ENCODE data around the gene GTF3C2. TPM values are rescaled to one million over a fixed set of nuclear protein-coding genes. Genes with fewer than 3 reads are reported as not detected.
A peak's percentile ranks its signal among the peaks of the same experiment; 100 is the strongest.

GTF3C2 gene
- total and polyA plus RNA-seq, 9 of the 15 experiments (the other 6 are each of a cell fraction or from before 2014, with no cell fraction given): 35.5 to 96.8 (median 53.0) TPM

- TF ChIP-seq POLR2A (conservative IDR thresholded peaks at IDR 0.05): peak; percentile 47; the same call in 1 of the 2 replicates
- TF ChIP-seq MYNN (IDR thresholded peaks at IDR 0.05): peak; percentile 19; the same call in 1 of the 2 replicates
- TF ChIP-seq MYNN (CRISPR knock-in tag; IDR thresholded peaks at IDR 0.05): no peak
- TF ChIP-seq HNRNPL (IDR thresholded peaks at IDR 0.05; ENCODE audit: low read depth, low read length): peak; percentile 55; the same call in 1 of the 2 replicates
- TF ChIP-seq ZBTB34 (CRISPR knock-in tag; IDR thresholded peaks at IDR 0.05): no peak
These were observed 21.7 kb upstream of the GTF3C2 start (continued) for GRCh38 chr2:27378096-27378808.

GRCh38 chr2:27377618-27378095, 21.1 kb upstream of the GTF3C2 start:
- POLR2A ChIA-PET: interaction anchor here (0.6 to 0.8 kb wide), 2 partner anchors 8 to 21 kb away, joined by 3 read pairs; partner anchors contain the start of gene GTF3C2
- Histone ChIP-seq H3K36me3 (ENCODE audit: control insufficient read depth, insufficient read depth, low read length) (peaks cover 83% of the 10 kb centered on the region), H3K27me3 (ENCODE audit: control insufficient read depth in 2 of 2, insufficient read depth in 2 of 2, low read length in 2 of 2) (no peaks in the 10 kb centered on the region), H3K9me1 (ENCODE audit: control insufficient read depth, insufficient read depth, low read length) (no peaks in the 10 kb centered on the region), H3K9ac (ENCODE audit: insufficient read depth in 1 of 2, low read depth in 2 of 2, low read length in 2 of 2) (0 out of 4 replicates have a peak overlapping the region, but pooled peaks of 1 of the 2 experiments have one; percentile 48), H2AFZ (ENCODE audit: low read depth, low read length) (no peak overlapping the region), H3K4me2 (ENCODE audit: insufficient read depth, low read length) (no peak overlapping the region), H3K4me3 (no peak overlapping the region), H3K9me3 (replicated peaks; ENCODE audit: control insufficient read depth, insufficient read depth, low read depth, low read length) (no peaks in the 10 kb centered on the region), H3K79me2 (ENCODE audit: control insufficient read depth, insufficient read depth, low read length) (peaks cover 25% of the 10 kb centered on the region), H3K27ac (ENCODE audit: extremely low read depth, low read depth, low read length) (no peak overlapping the region), H3K4me1 (replicated peaks in 1 of 2; ENCODE audit: control insufficient read depth in 2 of 2, insufficient read depth in 2 of 2, low read length in 2 of 2) (peaks cover 7 to 42% of the 10 kb centered on the region in 2 experiments), H4K20me1 (replicated peaks; ENCODE audit: control insufficient read depth, insufficient read depth, low read length) (no peaks in the 10 kb centered on the region)
- DNase-seq (ENCODE audit: extremely low read depth in 1 of 4, low spot score in 3 of 4) (no peak), FAIRE-seq (no peak), ATAC-seq (no peak)
- CTCF ChIA-PET (ENCODE audit: low intra/inter-chr PET ratio): no interaction called here
- intact Hi-C loops (cut with micrococcal nuclease) (no loop called here), in situ Hi-C loops (cut with MboI) (no loop called here)
- 95% methylated on average over 14 of the region's 18 CpGs for WGBS (ENCODE audit: insufficient coverage, low coverage, missing lambda C conversion rate)
- no TSS peak for BruUV-seq (replicated peaks)
- TF ChIP-seq HNRNPUL1 (IDR thresholded peaks at IDR 0.05; ENCODE audit: low read length): no peak
- TF ChIP-seq ZNF431 (CRISPR knock-in tag; IDR thresholded peaks at IDR 0.05): no peak
- TF ChIP-seq GTF2E2 (tag; IDR thresholded peaks at IDR 0.05): no peak
- no peak for TF ChIP-seq THAP7 (CRISPR knock-in tag; IDR thresholded peaks at IDR 0.05)
- TF ChIP-seq XRCC3 (IDR thresholded peaks at IDR 0.05): no peak
- TF ChIP-seq SRF (CRISPR knock-in tag; IDR thresholded peaks at IDR 0.05): no peak
- TF ChIP-seq CBX2 (IDR thresholded peaks at IDR 0.05; ENCODE audit: insufficient read depth, low read length, poor library complexity, severe bottlenecking): no peak
- TF ChIP-seq MAZ (CRISPR knock-in tag; conservative IDR thresholded peaks at IDR 0.05 in 1 of 2, IDR thresholded peaks at IDR 0.05 in 1 of 2): no peak
- peak; percentile 19; the same call in 1 of the 2 replicates for TF ChIP-seq ZBTB33 (CRISPR knock-in tag; IDR thresholded peaks at IDR 0.05)
- TF ChIP-seq POLR2AphosphoS2 (IDR thresholded peaks at IDR 0.05; ENCODE audit: low read length): 0 out of 2 replicates have a peak, but pooled peaks have one; percentile 18
- TF ChIP-seq HDAC1 (IDR thresholded peaks at IDR 0.05): no peak
